GM12801 (cell line): ENCODE results near the gene SLC9C2.

Experiments used
- TF ChIP-seq, protein P1 (sequence below): IDR thresholded peaks from one replicate; pipeline ENCODE4 v1.5.1; 2011; ENCODE audit warnings: control low read depth; ENCODE audit not compliant: insufficient read length; ENCODE audit errors: extremely low read depth

SLC9C2 gene, protein sequence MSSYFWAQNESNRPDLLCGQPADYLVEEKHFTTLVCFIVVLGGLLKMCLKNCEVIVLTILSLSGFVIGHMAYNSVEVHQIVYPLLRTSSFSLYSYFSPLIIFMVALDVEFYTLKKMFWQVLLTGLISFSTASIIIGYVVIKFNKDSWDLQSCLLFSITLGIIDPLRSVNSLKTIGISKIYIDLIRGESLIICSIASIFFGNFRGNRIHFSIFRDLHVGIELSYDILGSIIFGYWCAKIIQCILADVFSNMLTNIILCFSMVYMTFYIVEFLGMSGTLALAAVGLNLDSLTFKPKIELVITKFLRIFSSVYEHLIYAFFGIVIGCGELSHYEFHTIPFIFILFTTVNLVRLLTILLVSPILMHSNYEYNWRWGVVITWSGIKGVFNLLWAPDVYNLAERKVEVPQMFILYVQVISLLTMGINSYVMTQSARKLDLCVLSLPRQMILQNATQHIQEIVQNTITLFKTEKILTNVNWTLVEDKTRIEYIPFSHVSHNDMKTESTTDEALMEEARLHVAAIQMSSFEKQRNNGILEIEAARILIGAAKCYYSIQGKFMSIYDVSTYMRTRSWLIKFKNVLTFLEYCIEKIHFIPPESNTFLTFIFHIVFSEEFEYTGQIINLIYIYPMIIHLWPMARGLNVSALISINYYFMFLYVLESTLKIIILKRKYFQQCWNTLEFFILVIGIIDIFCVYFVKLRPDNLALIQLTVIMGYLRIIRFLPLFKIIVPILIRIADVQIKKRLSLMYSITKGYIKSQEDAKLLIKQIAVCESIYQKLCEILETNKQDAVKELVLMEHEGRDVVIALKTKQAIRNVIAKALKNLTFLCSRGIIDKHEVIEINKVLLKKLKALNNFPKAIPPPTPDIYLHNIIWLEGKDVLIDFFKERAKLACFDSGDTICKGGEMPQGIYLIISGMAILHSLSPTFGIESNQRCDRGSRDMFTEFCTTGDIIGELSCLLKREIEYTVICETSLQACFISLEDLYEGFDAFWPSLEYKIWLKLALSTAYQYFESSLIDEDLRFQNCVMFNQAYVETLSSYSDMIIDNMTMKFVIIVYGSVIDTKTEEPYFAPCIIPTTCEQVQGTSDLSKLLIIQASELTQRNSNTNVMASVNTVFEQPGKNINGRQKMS

DNA sequence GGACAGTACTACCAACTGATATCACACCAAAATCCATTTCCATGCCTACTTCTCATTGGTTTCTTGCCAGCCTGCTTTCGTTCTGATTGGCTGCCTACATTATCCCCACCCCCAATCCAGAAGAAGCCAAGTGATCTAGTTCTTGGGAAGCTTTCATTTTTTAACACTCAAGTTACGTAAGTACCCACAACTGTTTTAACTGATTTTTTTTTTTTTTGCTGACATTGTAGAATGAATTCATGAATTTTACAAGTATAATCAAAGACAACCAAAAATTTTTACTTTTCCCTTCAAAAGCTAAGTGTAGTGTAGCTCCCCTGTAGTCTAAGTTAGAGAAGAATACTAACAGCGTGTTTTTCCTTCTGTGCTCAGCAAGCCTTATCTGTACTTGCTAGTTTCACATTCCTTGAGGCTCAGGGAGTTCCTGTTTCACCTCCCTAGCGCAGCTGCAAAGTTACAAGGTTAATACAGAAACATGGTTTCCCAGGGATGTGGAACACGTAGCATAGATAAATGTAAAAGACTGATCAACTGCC is at the start of gene SLC9C2:
SLC9C2 (minus strand) TSS at position 17 of the 536 bp plus-strand sequence. CDS start 1,296 bp downstream, outside the sequence.
- TF ChIP-seq, protein P1, sequence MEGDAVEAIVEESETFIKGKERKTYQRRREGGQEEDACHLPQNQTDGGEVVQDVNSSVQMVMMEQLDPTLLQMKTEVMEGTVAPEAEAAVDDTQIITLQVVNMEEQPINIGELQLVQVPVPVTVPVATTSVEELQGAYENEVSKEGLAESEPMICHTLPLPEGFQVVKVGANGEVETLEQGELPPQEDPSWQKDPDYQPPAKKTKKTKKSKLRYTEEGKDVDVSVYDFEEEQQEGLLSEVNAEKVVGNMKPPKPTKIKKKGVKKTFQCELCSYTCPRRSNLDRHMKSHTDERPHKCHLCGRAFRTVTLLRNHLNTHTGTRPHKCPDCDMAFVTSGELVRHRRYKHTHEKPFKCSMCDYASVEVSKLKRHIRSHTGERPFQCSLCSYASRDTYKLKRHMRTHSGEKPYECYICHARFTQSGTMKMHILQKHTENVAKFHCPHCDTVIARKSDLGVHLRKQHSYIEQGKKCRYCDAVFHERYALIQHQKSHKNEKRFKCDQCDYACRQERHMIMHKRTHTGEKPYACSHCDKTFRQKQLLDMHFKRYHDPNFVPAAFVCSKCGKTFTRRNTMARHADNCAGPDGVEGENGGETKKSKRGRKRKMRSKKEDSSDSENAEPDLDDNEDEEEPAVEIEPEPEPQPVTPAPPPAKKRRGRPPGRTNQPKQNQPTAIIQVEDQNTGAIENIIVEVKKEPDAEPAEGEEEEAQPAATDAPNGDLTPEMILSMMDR = no peak

GRCh38 chr1:173648880-173649605 is 46.2 kb upstream of the SLC9C2 start:
- TF ChIP-seq, protein P1 = no peak

GRCh38 chr1:173646656-173647055 is 43.8 kb upstream of the SLC9C2 start:
- TF ChIP-seq, protein P1 = no peak

- TF ChIP-seq, protein P1 = no peak
Measured at GRCh38 chr1:173639102-173639501, 36.2 kb upstream of the SLC9C2 start.

DNA sequence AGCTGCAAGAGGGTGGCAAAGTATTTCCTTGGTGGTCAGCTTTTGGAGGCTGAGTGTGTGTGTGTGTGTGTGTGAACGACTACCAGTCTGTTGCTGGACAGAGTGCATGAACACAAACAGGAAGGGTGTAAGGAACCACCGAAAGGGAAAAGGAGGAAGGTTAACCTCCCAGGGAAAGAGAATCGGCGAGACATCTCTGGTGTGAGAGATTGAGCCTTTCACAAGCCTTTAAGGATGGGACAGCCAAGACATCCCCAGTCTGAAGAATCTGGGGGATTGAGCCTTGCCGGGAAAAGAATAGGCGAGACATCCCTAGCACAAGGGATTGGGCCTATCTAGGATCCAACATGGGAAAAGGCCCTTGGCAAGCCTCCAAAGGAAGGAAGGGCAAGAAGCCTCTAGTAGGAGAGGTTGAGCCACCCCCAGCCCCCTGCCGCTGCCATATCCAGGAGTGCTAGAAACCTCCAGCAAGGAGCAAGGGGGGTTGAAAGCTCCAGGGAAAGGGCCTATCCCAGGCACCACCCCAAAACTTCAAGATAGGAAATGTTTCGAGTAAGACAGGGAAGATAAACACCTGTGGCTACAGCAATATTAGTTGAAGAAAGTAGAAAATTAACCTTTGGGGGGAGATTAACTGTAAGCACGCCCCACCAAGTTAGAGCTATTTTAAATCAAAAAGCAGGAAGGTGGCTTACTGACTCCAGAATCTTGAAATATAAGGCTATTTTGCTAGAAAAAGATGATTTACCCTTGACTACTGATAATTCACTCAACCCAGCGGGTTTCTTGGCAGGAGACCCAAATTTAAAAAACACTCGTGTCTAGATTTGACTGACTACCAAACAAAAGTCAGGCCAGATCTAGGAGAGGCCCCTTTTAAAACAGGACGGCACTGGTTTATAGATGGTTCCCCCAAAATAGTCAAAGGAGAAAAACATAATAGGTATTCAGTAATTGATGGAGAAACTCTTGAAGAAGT is 35.5 kb upstream of the SLC9C2 start:
- TF ChIP-seq, protein P1 = no peak

- TF ChIP-seq, protein P1 = no peak
Measured at GRCh38 chr1:173635116-173635515, 32.2 kb upstream of the SLC9C2 start, which contains the start of gene TEX50. TEX50 (plus strand) TSS chr1:173635338; CDS start chr1:173635522, 184 bp downstream.
